GM06990 (cell line): ENCODE results near the gene MFSD6L.

Source experiments
- DNase-seq: peaks from one replicate; pipeline ENCODE4 v3.0.0-alpha.2; 2011; ENCODE audit not compliant: insufficient read length; ENCODE audit errors: extremely low read depth
- H3K27me3 ChIP-seq: replicated peaks from 2 replicates; pipeline ENCODE4 v1.6.0; 2011; ENCODE audit warnings: low read length; ENCODE audit not compliant: control insufficient read depth, insufficient read depth
- H3K36me3 ChIP-seq: 2 replicates; pipeline ENCODE4 v1.5.1; 2011; ENCODE audit warnings: low read length; ENCODE audit not compliant: control insufficient read depth, insufficient read depth
- H3K4me3 ChIP-seq: replicated peaks from 2 replicates; pipeline ENCODE4 v1.5.1; 2011; ENCODE audit warnings: low read depth, mild to moderate bottlenecking, control low read depth, low read length
- CTCF ChIP-seq: IDR thresholded peaks from 2 replicates; pipeline ENCODE4 v1.5.1; 2011; ENCODE audit warnings: low read length, control low read depth, mild to moderate bottlenecking, inconsistent platforms; ENCODE audit not compliant: insufficient read depth, poor library complexity, severe bottlenecking

Gene MFSD6L

DNA sequence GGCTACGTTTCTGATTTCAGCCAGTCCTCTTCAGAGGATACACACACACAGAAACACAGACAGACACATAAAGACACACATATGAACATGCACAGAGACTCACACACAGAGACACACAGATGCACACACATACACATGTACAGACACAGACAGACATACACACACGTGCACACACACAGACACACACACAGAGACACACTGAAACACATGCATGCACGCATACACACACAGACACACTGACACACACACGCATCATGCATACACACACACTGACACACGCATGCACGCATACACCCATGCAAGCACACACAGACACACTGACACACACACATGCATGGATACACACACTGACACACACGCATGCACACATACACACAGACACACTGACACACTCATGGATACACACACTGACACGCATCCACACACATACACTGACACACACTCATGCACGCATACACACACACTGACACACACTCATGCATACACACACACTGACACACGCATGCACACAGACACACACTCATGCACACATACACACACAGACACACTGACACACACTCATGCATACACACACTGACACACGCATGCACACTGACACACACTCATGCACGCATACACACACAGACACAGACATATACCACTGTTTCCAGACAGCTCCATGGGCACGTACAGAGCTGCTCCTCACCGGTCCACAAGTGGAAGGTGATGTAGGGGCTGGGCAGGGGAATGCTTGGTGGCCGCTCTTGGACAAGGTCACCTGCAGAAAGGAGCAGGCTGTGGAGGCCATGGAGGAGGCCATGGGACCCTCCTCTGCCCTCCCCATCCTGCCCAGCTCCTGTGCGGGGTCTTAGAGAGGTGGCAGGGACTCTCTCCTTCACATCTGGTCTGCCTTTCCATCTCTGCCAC, 30.1 kb upstream of the MFSD6L start:
- Histone ChIP-seq H3K36me3 (peaks cover 50% of the 10 kb centered on the region), H3K27me3 (no peaks in the 10 kb centered on the region), H3K4me3 (no peak overlapping the region)
- no peak for DNase-seq
- no peak for TF ChIP-seq CTCF

DNA sequence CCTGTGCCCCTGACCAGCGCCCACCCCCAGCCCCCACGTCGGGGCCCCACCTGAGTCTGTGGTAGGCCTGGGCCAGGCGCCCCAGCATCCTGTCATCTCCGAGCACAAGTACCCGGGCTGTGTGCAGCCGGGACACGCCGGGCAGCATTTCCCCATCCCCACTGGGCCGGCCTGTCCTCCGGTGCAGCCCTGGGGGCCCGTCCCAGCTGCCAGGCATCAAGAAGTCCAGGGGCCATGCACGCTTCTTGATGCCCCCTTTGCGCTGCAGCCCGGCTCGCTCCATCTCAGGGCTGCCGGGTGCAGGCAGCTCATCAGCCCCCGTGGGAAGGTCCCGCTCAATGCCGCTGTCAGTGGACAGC, 29.3 kb upstream of the MFSD6L start:
- Histone ChIP-seq H3K27me3 (no peaks in the 10 kb centered on the region), H3K36me3 (peaks cover 50% of the 10 kb centered on the region), H3K4me3 (no peak overlapping the region)
- no peak for TF ChIP-seq CTCF
- DNase-seq = no peak

DNA sequence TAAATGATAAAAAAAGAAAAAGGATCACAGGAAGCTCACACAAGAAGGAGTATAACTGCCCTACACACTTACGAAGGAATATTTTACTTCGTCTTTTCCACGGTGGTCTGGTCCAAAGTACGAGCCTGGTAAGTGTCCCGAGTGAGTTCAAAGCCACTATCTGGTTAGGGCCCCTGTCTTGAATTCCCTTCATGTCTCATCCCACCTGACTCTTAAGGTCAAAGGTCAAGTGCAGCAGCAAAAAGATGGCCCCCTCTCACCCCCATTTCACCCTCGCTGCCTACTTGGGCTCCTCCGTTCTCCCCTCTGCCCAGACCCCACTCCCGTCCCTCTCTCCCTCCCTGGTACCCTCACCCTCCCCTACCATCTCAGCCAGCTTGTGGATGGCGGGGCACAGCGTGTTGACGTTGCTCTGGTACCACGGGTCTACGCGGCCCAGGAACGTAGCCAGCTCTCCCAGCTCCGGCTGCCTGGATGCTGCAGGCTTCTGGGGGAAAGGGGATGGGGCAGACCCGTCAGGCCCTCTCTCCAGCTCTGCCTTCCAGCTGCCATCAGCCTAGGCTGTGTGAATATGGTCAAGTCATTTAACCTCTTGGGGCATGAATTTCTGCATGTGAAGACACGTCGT, 27.8 kb upstream of the MFSD6L start:
- DNase-seq = no peak

DNA sequence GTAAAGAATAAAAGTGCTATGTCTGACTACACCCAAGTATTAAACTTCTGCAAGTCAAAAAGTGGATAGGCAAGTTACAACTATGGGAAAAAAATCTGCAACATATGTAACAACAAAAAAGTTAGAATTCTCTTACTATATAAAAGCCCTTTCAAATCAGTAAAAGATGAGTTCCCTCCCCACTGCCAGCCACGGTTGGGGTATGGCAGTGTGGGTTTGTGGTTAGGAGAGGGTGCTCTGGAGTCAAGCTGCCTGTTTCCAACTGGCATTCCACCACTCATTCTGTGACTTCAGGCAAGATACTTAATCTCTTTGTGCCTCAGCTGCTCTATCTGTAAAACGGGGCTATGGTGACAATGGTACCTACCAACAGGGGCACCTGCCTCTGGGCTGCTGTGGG, 26.6 kb upstream of the MFSD6L start:
- H3K4me3 ChIP-seq = no peak overlapping the region
- H3K36me3 ChIP-seq = peaks cover 55% of the 10 kb centered on the region
- no peak for TF ChIP-seq CTCF
- DNase-seq = no peak
- H3K27me3 ChIP-seq = no peaks in the 10 kb centered on the region

More for the DNA sequence above, 27.8 kb upstream of the MFSD6L start:
- Histone ChIP-seq H3K27me3 (no peaks in the 10 kb centered on the region), H3K4me3 (no peak overlapping the region), H3K36me3 (peaks cover 51% of the 10 kb centered on the region)
- TF ChIP-seq CTCF = no peak

DNA sequence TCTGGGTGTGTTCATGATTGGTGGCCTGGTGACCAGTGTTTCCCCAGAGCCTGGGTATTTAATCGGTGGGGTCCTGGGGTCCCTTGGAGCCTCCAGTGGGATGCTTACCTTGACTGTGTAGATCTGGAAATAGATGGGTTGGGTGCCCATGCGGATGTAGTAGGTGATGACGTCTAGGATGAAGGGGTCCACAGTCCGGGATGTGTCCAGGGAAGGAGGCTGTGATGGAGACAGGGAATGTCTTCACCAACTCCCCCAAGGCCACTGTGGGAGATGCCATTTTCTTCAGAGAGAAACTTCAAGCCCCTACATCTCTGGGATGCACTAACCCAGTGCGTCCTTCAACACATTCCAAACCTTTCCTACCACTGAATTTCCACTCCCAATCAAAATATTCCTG, 24.1 kb upstream of the MFSD6L start:
- Histone ChIP-seq H3K27me3 (no peaks in the 10 kb centered on the region), H3K36me3 (peaks cover 48% of the 10 kb centered on the region), H3K4me3 (no peak overlapping the region)
- TF ChIP-seq CTCF = no peak
- DNase-seq = no peak
